ENCODE results near the gene TRIM3. TPM values are rescaled to one million over a fixed set of nuclear protein-coding genes. Genes with fewer than 3 reads are reported as not detected.

The TRIM3 gene
- total and polyA plus RNA-seq, 2 of the 4 experiments (the other 2 are of a cell fraction): 13.8 to 22.3 TPM

DNA sequence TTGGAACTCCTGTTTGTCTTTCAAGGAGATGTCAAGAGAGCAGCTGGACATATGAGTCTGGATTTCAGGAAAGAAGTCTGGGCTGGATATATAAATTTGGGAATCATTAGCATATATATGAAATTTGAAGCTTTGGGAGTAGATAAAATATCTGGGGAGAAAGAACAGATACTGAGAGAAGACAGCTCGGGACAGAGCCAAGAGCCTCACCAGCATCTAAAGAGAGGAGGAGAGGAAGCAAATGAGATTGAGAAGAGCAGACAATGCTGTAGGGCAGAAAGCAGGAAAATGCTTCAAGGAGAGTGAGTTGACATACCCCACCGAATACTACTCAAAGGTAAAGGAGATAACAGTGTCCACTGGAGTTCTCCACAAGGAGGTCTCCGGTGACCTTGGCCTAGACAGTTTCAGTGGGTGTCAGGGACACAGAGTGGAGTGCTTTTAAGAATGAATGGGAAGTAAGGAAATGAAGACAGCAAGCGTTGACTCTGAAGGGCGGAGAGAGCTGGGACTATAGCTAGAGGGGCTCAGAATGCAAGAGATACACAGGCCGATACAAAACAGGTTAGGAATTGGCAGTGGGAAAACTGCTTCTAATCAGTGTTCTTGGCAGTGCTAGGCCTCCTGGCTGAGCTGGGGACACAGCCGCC lies 55.7 kb downstream of the TRIM3 start (continued):
- TF ChIP-seq NFE2L2 (IDR thresholded peaks at IDR 0.05; ENCODE audit: low read depth, low read length): no peak

DNA sequence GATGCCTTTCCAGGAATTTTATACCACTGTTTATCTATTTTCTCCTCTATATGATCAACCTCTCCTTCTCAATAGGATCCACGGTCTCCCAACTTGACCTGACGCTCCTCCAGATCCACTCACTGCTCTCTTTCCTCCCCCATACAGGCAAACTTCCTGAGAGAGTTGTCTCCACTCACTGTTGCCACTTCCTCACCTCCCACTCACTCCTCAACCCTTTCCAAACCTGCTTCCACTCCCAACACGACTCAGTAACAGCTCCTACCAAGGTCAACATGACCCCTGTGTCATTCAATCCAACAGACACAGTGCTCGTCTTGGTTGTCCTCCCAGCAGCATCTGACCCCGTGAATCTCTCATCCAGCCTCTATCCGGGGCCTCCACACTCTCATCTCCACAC lies 57.9 kb downstream of the TRIM3 start:
- Histone ChIP-seq H3K9me1 (ENCODE audit: insufficient read depth, low read length) (peaks cover 26% of the 10 kb centered on the region), H3K56ac (ENCODE audit: extremely low read depth, insufficient read depth, low read length) (no peak overlapping the region), H3K4me3 (ENCODE audit: insufficient read depth, low read depth, low read length) (no peak overlapping the region), H3K14ac (replicated peaks; ENCODE audit: low read depth, low read length) (no peak overlapping the region), H4K8ac (ENCODE audit: low read depth in 2 of 2, low read length in 2 of 2) (no peak overlapping the region), H3K4me1 (ENCODE audit: control insufficient read depth, insufficient read depth, low read length) (peaks cover 10% of the 10 kb centered on the region), H2AFZ (replicated peaks; ENCODE audit: low read length, poor library complexity) (no peak overlapping the region), H3K27ac (ENCODE audit: insufficient read depth, low read length) (no peak overlapping the region), H3K4ac (ENCODE audit: low read depth, low read length) (no peak overlapping the region), H4K20me1 (ENCODE audit: insufficient read depth, low read length) (peaks cover 37% of the 10 kb centered on the region), H3K4me2 (ENCODE audit: low read depth, low read length) (no peak overlapping the region), H2BK20ac (ENCODE audit: low read depth, low read length) (no peak overlapping the region), H2AK5ac (ENCODE audit: low read depth, low read length) (no peak overlapping the region), H3K27me3 (ENCODE audit: control insufficient read depth, insufficient read depth, low read length) (no peaks in the 10 kb centered on the region), H2BK15ac (ENCODE audit: low read depth, low read length) (no peak overlapping the region), H4K91ac (ENCODE audit: insufficient read depth, low read depth, low read length) (no peak overlapping the region), H4K5ac (ENCODE audit: low read depth, low read length) (no peak overlapping the region), H3K9ac (ENCODE audit: low read depth, low read length) (no peak overlapping the region), H3K18ac (ENCODE audit: low read depth, low read length) (no peak overlapping the region), H2BK120ac (ENCODE audit: low read depth, low read length) (no peak overlapping the region), H3K36me3 (ENCODE audit: control insufficient read depth, insufficient read depth, low read length) (peaks cover 4% of the 10 kb centered on the region; the same call in 1 of the 2 replicates), H3K9me3 (ENCODE audit: control insufficient read depth, insufficient read depth, low read length) (no peaks in the 10 kb centered on the region), H2BK5ac (ENCODE audit: low read depth, low read length, poor library complexity, severe bottlenecking) (no peak overlapping the region), H2AK9ac (replicated peaks; ENCODE audit: low read depth, low read length, poor library complexity) (peak overlapping the region; percentile 39), H3K79me1 (ENCODE audit: low read depth in 1 of 2, low read length in 2 of 2) (peaks cover 26 to 62% of the 10 kb centered on the region in 2 experiments), H3K23ac (ENCODE audit: low read depth, low read length) (peak overlapping the region; percentile 2)
- in situ Hi-C loops (cut with MboI; ENCODE audit: low sequenced_read_pairs) (no loop called here), intact Hi-C loops (cut with micrococcal nuclease) (no loop called here), dilution Hi-C loops (cut with HindIII; ENCODE audit: low sequenced_read_pairs, unreplicated experiment) (no loop called here)
- no peak for DNase-seq
- ATAC-seq (ENCODE audit: low read depth): no peak
- TF ChIP-seq, protein P1, sequence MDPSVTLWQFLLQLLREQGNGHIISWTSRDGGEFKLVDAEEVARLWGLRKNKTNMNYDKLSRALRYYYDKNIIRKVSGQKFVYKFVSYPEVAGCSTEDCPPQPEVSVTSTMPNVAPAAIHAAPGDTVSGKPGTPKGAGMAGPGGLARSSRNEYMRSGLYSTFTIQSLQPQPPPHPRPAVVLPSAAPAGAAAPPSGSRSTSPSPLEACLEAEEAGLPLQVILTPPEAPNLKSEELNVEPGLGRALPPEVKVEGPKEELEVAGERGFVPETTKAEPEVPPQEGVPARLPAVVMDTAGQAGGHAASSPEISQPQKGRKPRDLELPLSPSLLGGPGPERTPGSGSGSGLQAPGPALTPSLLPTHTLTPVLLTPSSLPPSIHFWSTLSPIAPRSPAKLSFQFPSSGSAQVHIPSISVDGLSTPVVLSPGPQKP (IDR thresholded peaks at IDR 0.05; ENCODE audit: borderline replicate concordance, low read depth, low read length): no peak
- TF ChIP-seq FOS (IDR thresholded peaks at IDR 0.05; ENCODE audit: low read depth, low read length) (no peak), SMC3 (IDR thresholded peaks at IDR 0.05; ENCODE audit: low read depth, low read length) (no peak), CEBPB (IDR thresholded peaks at IDR 0.05; ENCODE audit: low read depth, low read length) (no peak), MXI1 (IDR thresholded peaks at IDR 0.05; ENCODE audit: borderline replicate concordance, low read depth, low read length) (no peak), MAFK (IDR thresholded peaks at IDR 0.05; ENCODE audit: low read depth, low read length) (no peak), NFE2L2 (IDR thresholded peaks at IDR 0.05; ENCODE audit: low read depth, low read length) (no peak), RFX5 (IDR thresholded peaks at IDR 0.05; ENCODE audit: low read depth, low read length) (no peak), BHLHE40 (IDR thresholded peaks at IDR 0.05; ENCODE audit: low read depth, low read length) (no peak), POLR2A (IDR thresholded peaks at IDR 0.05; ENCODE audit: low read depth, low read length) (no peak), RAD21 (IDR thresholded peaks at IDR 0.05; ENCODE audit: low read length) (no peak), RCOR1 (IDR thresholded peaks at IDR 0.05; ENCODE audit: insufficient replicate concordance, low read length) (no peak)
- TF ChIP-seq, protein P2, sequence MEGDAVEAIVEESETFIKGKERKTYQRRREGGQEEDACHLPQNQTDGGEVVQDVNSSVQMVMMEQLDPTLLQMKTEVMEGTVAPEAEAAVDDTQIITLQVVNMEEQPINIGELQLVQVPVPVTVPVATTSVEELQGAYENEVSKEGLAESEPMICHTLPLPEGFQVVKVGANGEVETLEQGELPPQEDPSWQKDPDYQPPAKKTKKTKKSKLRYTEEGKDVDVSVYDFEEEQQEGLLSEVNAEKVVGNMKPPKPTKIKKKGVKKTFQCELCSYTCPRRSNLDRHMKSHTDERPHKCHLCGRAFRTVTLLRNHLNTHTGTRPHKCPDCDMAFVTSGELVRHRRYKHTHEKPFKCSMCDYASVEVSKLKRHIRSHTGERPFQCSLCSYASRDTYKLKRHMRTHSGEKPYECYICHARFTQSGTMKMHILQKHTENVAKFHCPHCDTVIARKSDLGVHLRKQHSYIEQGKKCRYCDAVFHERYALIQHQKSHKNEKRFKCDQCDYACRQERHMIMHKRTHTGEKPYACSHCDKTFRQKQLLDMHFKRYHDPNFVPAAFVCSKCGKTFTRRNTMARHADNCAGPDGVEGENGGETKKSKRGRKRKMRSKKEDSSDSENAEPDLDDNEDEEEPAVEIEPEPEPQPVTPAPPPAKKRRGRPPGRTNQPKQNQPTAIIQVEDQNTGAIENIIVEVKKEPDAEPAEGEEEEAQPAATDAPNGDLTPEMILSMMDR (conservative IDR thresholded peaks at IDR 0.05; ENCODE audit: low read depth, low read length): no peak
- 96% methylated on average over 6 of the region's 6 CpGs; no CpG with 5 or more reads in 1 of the 2 experiments for WGBS, 2 experiments (ENCODE audit: extremely low coverage in 2 of 2, insufficient read length in 1 of 2)
- POLR2A ChIA-PET (ENCODE audit: unreplicated experiment): no interaction called here
- CTCF ChIA-PET: no interaction called here
- BruUV-seq (replicated peaks): no TSS peak
